ENCODE data around the gene CSMD2.

- no peak for TF ChIP-seq CTCF (conservative IDR thresholded peaks at IDR 0.05; ENCODE audit: low read length)
- no peak for TF ChIP-seq EZH2phosphoT487 (IDR thresholded peaks at IDR 0.05; ENCODE audit: borderline replicate concordance, low read depth, low read length)
Observed at GRCh38 chr1:34086561-34086960, 78.5 kb downstream of the CSMD2 start.
